Caco-2 (cell line): ENCODE measurements around the gene UCP3. TPM values are rescaled to one million over a fixed set of nuclear protein-coding genes. Genes with fewer than 3 reads are reported as not detected.

Experiments
- BruUV-seq: library from RNA; stranded (reverse); fragments of 400-500 nt; replicated peaks from 2 replicates; lab custom pipeline; 2021; lab: Mats Ljungman, UMichigan
- CTCF ChIA-PET: fragments of 300-600 bp; sonication (Branson Sonifier 250); formaldehyde crosslinking; loops from one replicate; lab custom pipeline; 2022; ENCODE audit warnings: antibody characterized with exemption; lab: Charles Lee
- POLR2A ChIA-PET: fragments of 300-600 bp; sonication (Branson Sonifier 250); formaldehyde crosslinking; loops from one replicate; lab custom pipeline; 2022; ENCODE audit warnings: antibody characterized with exemption; lab: Charles Lee
- DNase-seq, 2 experiments: peaks; one replicate each; pipeline versions ENCODE4 v3.0.0 to v3.0.0-alpha.2; 2020 to 2022
- H3K27me3 ChIP-seq: replicated peaks from 2 replicates; pipeline ENCODE4 v1.6.0; 2011; ENCODE audit warnings: low read length; ENCODE audit not compliant: control insufficient read depth, insufficient read depth
- H3K36me3 ChIP-seq: 2 replicates; pipeline ENCODE4 v1.5.1; 2011; ENCODE audit warnings: low read length; ENCODE audit not compliant: control insufficient read depth, insufficient read depth
- H3K4me1 ChIP-seq: fragments of 250-450 bp; sonication (Bioruptor Pico); 2 replicates; pipeline ENCODE4 v1.5.1; 2020; ENCODE audit warnings: mild to moderate bottlenecking
- H3K4me3 ChIP-seq: 2 replicates; pipeline ENCODE4 v1.5.1; 2011; ENCODE audit warnings: low read depth, mild to moderate bottlenecking, control low read depth, low read length
- H3K9me3 ChIP-seq: fragments of 250-450 bp; sonication (Bioruptor Pico); 2 replicates; pipeline ENCODE4 v1.5.1; 2020; ENCODE audit warnings: mild to moderate bottlenecking, moderate library complexity
- H3K27ac Mint-ChIP-seq: one replicate; pipeline ENCODE4 v1.8.0; 2022; ENCODE audit warnings: mixed read lengths; ENCODE audit not compliant: unreplicated experiment
- H3K27me3 Mint-ChIP-seq: one replicate; pipeline ENCODE4 v1.8.0; 2022; ENCODE audit warnings: mixed read lengths; ENCODE audit not compliant: insufficient read depth, unreplicated experiment
- H3K36me3 Mint-ChIP-seq: one replicate; pipeline ENCODE4 v1.8.0; 2022; ENCODE audit warnings: mild to moderate bottlenecking, mixed read lengths; ENCODE audit not compliant: insufficient read depth, unreplicated experiment
- H3K4me1 Mint-ChIP-seq: one replicate; pipeline ENCODE4 v1.8.0; 2022; ENCODE audit warnings: low read depth, mixed read lengths; ENCODE audit not compliant: unreplicated experiment
- H3K4me3 Mint-ChIP-seq: one replicate; pipeline ENCODE4 v1.8.0; 2022; ENCODE audit warnings: mild to moderate bottlenecking, moderate library complexity, mixed read lengths; ENCODE audit not compliant: unreplicated experiment
- H3K9me3 Mint-ChIP-seq: one replicate; pipeline ENCODE4 v1.8.0; 2022; ENCODE audit warnings: mixed read lengths; ENCODE audit not compliant: unreplicated experiment
- intact Hi-C: fragments of 100-400 bp; cut with micrococcal nuclease; formaldehyde crosslinking; loops from one replicate; pipeline ENCODE4 v1.10.0; 2022; ENCODE audit not compliant: unreplicated experiment
- total RNA-seq: library from RNA; stranded (reverse); gene quantifications from 2 replicates; pipeline ENCODE4 v1.2.3, GENCODE V29; 2022
- TF ChIP-seq, protein P1 (sequence below), 2 experiments: fragments of 200-600 bp in 1 of 2; IDR thresholded peaks; 1 replicate in 1 of 2; 2 replicates in 1 of 2; pipeline versions ENCODE4 v1.5.1 to v1.8.0; 2011 to 2022; ENCODE audit warnings: antibody characterized with exemption in 1 of 2, control low read depth in 1 of 2, inconsistent platforms in 1 of 2, low read depth in 1 of 2, low read length in 1 of 2, mild to moderate bottlenecking in 1 of 2, moderate library complexity in 1 of 2; ENCODE audit not compliant: insufficient read depth in 1 of 2, severe bottlenecking in 1 of 2, unreplicated experiment in 1 of 2

UCP3 gene
- total RNA-seq, 1 experiment from 2014 or later = 1.2 TPM

DNA sequence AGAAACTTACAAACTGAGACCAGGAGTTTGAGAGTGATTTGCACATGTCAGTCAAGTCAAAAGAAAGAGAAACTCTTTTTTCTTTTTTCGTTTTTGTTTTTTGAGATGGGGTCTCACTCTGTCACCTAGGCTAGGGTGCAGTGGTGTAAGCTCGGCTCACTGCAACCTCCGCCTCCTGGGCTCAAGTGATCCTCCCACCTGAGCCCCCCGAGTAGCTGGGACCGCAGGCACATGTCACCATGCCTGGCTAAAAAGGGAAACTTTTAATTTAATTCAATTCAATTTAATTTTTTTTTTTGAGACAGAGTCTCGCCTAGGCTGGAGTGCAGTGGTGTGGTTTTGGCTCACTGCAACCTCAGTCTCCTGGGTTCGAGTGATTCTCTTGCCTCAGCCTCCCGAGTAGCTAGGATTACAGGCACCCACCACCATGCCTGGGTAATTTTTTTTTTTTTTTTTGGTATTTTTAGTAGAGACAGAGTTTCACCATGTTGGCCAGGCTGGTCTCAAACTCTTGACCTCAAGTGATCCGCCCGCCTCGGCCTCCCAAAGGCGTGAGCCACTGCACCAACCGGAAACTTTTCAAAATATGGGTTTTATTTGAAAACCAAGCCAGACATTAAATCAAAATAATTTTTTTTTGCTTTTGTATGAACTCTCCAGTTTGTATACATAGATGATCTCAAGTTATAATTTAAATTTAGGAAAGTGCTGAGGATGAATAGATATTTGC is 9.9 kb downstream of the UCP3 start:
- no peak overlapping the region for H3K4me3 Mint-ChIP-seq
- no TSS peak for BruUV-seq
- H3K27me3 Mint-ChIP-seq = no peaks in the 10 kb centered on the region
- no peaks in the 10 kb centered on the region for H3K36me3 Mint-ChIP-seq
- no peaks in the 10 kb centered on the region for H3K27me3 ChIP-seq
- H3K4me1 Mint-ChIP-seq = no peaks in the 10 kb centered on the region
- no peaks in the 10 kb centered on the region for H3K9me3 Mint-ChIP-seq
- no peak overlapping the region for H3K27ac Mint-ChIP-seq
- intact Hi-C loops = no loop called here
- no peaks in the 10 kb centered on the region for H3K4me1 ChIP-seq
- H3K9me3 ChIP-seq = no peaks in the 10 kb centered on the region
- ChIA-PET POLR2A (interaction anchor here (0.6 kb wide), 1 partner anchor 16 kb away, joined by 3 read pairs; the partner anchor contains the start of gene UCP2), CTCF (no interaction called here)
- TF ChIP-seq, protein P1, sequence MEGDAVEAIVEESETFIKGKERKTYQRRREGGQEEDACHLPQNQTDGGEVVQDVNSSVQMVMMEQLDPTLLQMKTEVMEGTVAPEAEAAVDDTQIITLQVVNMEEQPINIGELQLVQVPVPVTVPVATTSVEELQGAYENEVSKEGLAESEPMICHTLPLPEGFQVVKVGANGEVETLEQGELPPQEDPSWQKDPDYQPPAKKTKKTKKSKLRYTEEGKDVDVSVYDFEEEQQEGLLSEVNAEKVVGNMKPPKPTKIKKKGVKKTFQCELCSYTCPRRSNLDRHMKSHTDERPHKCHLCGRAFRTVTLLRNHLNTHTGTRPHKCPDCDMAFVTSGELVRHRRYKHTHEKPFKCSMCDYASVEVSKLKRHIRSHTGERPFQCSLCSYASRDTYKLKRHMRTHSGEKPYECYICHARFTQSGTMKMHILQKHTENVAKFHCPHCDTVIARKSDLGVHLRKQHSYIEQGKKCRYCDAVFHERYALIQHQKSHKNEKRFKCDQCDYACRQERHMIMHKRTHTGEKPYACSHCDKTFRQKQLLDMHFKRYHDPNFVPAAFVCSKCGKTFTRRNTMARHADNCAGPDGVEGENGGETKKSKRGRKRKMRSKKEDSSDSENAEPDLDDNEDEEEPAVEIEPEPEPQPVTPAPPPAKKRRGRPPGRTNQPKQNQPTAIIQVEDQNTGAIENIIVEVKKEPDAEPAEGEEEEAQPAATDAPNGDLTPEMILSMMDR (IDR thresholded peaks at IDR 0.05; ENCODE audit: insufficient read depth in 1 of 2, low read depth in 1 of 2, low read length in 1 of 2, severe bottlenecking in 1 of 2, unreplicated experiment in 1 of 2) = no peak
- DNase-seq = no peak
- H3K4me3 ChIP-seq = no peak overlapping the region
- no peaks in the 10 kb centered on the region for H3K36me3 ChIP-seq

DNA sequence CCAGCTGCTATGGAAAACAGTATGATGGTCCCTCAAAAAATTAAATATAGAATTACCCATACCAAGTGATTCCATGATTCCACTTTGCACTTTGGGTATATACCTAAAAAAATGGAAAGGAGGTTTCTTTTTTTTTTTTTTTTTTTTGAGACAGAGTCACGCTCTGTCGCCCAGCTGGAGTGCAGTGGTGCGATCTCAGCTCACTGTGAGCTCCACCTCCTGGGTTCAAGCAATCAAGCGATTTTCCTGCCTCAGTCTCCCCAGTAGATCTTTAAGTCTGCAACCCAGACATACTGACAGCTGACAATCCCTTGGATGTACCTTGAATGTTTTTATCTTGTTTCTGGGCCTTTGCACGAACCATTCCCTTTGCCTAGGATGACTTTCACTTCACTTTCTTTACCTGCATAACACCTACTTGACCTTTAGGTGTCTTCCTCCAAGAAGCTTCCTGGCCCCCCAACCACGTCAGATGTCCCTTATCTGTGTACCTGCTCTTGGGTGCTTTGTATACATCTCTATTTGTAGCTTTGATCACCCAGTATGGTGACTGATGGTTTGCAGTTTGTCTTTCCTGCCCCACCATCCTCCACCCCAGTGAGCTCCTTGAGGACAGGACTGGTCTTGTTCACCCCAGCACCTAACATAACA is 11.6 kb downstream of the UCP3 start:
- POLR2A ChIA-PET = interaction anchor here (0.6 kb wide), 1 partner anchor 62 kb away, joined by 3 read pairs; no protein-coding TSS in a partner anchor
- Mint-ChIP-seq H3K4me3 (no peak overlapping the region), H3K9me3 (no peaks in the 10 kb centered on the region), H3K36me3 (no peaks in the 10 kb centered on the region), H3K27me3 (no peaks in the 10 kb centered on the region), H3K4me1 (no peaks in the 10 kb centered on the region), H3K27ac (no peak overlapping the region)
- CTCF ChIA-PET = interaction anchor here (0.6 kb wide), 2 partner anchors 93 to 173 kb away, joined by 3 read pairs; partner anchors contain the start of gene C2CD3
- Histone ChIP-seq H3K4me1 (no peaks in the 10 kb centered on the region), H3K4me3 (no peak overlapping the region), H3K9me3 (no peaks in the 10 kb centered on the region), H3K36me3 (no peaks in the 10 kb centered on the region), H3K27me3 (no peaks in the 10 kb centered on the region)
- no TSS peak for BruUV-seq
- DNase-seq = no peak
- TF ChIP-seq, protein P1 (IDR thresholded peaks at IDR 0.05; ENCODE audit: insufficient read depth in 1 of 2, low read depth in 1 of 2, low read length in 1 of 2, severe bottlenecking in 1 of 2, unreplicated experiment in 1 of 2) = no peak
- intact Hi-C loops = no loop called here

DNA sequence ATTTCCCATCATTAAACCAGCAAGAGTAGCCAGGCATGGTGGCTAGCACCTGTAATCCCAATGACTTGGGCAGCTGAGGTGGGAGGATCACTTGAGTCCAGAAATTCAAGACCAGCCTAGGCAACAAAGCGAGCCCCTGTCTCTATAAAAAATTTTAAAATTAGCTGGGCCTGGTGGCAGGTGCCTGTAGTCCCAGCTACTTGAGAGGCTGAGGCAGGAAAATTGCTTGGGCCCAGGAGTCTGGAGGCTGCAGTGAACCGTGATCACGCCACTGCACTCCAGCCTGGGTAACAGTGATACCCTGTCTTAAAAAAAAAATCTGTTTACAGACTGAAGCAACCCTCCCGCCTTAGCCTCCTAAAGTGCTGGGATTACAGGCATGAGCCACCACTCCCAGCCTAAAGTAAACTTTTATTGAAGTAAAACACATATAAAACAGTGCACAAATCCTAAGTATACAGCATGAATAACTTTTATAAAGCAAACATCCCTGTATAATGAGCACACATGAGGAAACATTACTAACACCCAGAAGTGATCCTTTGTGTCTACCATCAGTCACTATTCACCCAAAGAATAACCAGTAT is 12.6 kb downstream of the UCP3 start:
- intact Hi-C loops = no loop called here
- no TSS peak for BruUV-seq
- H3K4me1 ChIP-seq = no peaks in the 10 kb centered on the region
- no peaks in the 10 kb centered on the region for H3K36me3 ChIP-seq
- no peaks in the 10 kb centered on the region for H3K27me3 Mint-ChIP-seq
- CTCF ChIA-PET = no interaction called here
- no peak overlapping the region for H3K27ac Mint-ChIP-seq
- DNase-seq = no peak
- no peak overlapping the region for H3K4me3 Mint-ChIP-seq
- H3K9me3 ChIP-seq = no peaks in the 10 kb centered on the region
- H3K4me3 ChIP-seq = no peak overlapping the region
- no peaks in the 10 kb centered on the region for H3K4me1 Mint-ChIP-seq
- no peaks in the 10 kb centered on the region for H3K9me3 Mint-ChIP-seq
- POLR2A ChIA-PET = no interaction called here
- TF ChIP-seq, protein P1 (IDR thresholded peaks at IDR 0.05; ENCODE audit: insufficient read depth in 1 of 2, low read depth in 1 of 2, low read length in 1 of 2, severe bottlenecking in 1 of 2, unreplicated experiment in 1 of 2) = no peak
- no peaks in the 10 kb centered on the region for H3K27me3 ChIP-seq
- no peaks in the 10 kb centered on the region for H3K36me3 Mint-ChIP-seq
